BLaER1 treated with 17β-estradiol and CSF1 and Interleukin-3, amounts not matched to agents 10 nM and 100 nM (cell line): ENCODE measurements around the gene PTPRH.
A peak's percentile ranks its signal among the peaks of the same experiment; 100 is the strongest.

Experiments used
- H3K27ac ChIP-seq, 11 experiments: shearing (Covaris generic); formaldehyde crosslinking; 2 replicates each; pipeline ENCODE4 v1.8.1; 2022
- H3K27me3 ChIP-seq, 11 experiments: shearing (Covaris generic); formaldehyde crosslinking; 2 replicates each; pipeline ENCODE4 v1.8.1; 2022
- H3K36me3 ChIP-seq, 11 experiments: shearing (Covaris generic); formaldehyde crosslinking; 2 replicates each; pipeline ENCODE4 v1.8.1; 2022
- H3K4me1 ChIP-seq, 10 experiments: shearing (Covaris generic); formaldehyde crosslinking; 2 replicates each; pipeline ENCODE4 v1.8.1; 2022
- H3K4me2 ChIP-seq, 11 experiments: shearing (Covaris generic); formaldehyde crosslinking; 2 replicates each; pipeline ENCODE4 v1.8.1; 2022
- H3K4me3 ChIP-seq, 10 experiments: shearing (Covaris generic); formaldehyde crosslinking; 2 replicates each; pipeline ENCODE4 v1.8.1; 2022
- H3K9ac ChIP-seq, 11 experiments: shearing (Covaris generic); formaldehyde crosslinking; 2 replicates each; pipeline ENCODE4 v1.8.1; 2022
- H3K9me3 ChIP-seq, 11 experiments: shearing (Covaris generic); formaldehyde crosslinking; replicated peaks in 1 of 11; 2 replicates each; pipeline ENCODE4 v1.8.1; 2022
- H4K20me1 ChIP-seq, 11 experiments: shearing (Covaris generic); formaldehyde crosslinking; 2 replicates each; pipeline ENCODE4 v1.8.1; 2022
- Cebpa-rat ChIP-seq, 11 experiments: shearing (Covaris generic); IDR thresholded peaks; 2 replicates each; pipeline ENCODE4 v1.8.1; 2022

PTPRH gene

GRCh38 chr19:55247621-55248099 lies 38.4 kb upstream of the PTPRH start:
- peak overlapping the region; percentile 57 to 100 (median 99) for H3K4me2 ChIP-seq
- H3K4me1 ChIP-seq = peaks cover 58 to 63% (median 60%) of the 10 kb centered on the region in 10 experiments
- H3K36me3 ChIP-seq = peaks cover 52 to 93% (median 81%) of the 10 kb centered on the region in 11 experiments
- no peak for TF ChIP-seq Cebpa-rat (IDR thresholded peaks at IDR 0.05)
- H3K9me3 ChIP-seq = no peaks in the 10 kb centered on the region
- H3K27me3 ChIP-seq = no peaks in the 10 kb centered on the region
- H4K20me1 ChIP-seq = peaks cover 96 to 100% (median 100%) of the 10 kb centered on the region in 11 experiments
- no peak overlapping the region for H3K4me3 ChIP-seq
- peak overlapping the region in 9 of 11 experiments; percentile 7 to 77 (median 34); a peak in 11 of 22 replicates for H3K27ac ChIP-seq
- H3K9ac ChIP-seq = peak overlapping the region in 10 of 11 experiments; percentile 5 to 54 (median 42); a peak in 14 of 22 replicates

GRCh38 chr19:55246462-55247451 lies 37.5 kb upstream of the PTPRH start:
- Histone ChIP-seq H3K4me1 (peaks cover 49 to 54% (median 51%) of the 10 kb centered on the region in 10 experiments), H3K27me3 (no peaks in the 10 kb centered on the region), H3K27ac (peak overlapping the region in 7 of 11 experiments; percentile 30 to 77 (median 43); a peak in 9 of 22 replicates), H3K4me2 (peak overlapping the region; percentile 57 to 100 (median 99); a peak in 19 of 22 replicates), H3K36me3 (peaks cover 61 to 97% (median 88%) of the 10 kb centered on the region in 11 experiments), H3K4me3 (no peak overlapping the region), H4K20me1 (peaks cover 96 to 100% (median 100%) of the 10 kb centered on the region in 11 experiments), H3K9me3 (no peaks in the 10 kb centered on the region), H3K9ac (peak overlapping the region in 5 of 11 experiments; percentile 19 to 54 (median 29); a peak in 7 of 22 replicates)
- no peak for TF ChIP-seq Cebpa-rat (IDR thresholded peaks at IDR 0.05)

GRCh38 chr19:55245236-55245904 lies 36.1 kb upstream of the PTPRH start:
- no peaks in the 10 kb centered on the region for H3K27me3 ChIP-seq
- H4K20me1 ChIP-seq = peaks cover 88 to 98% (median 96%) of the 10 kb centered on the region in 11 experiments
- H3K4me1 ChIP-seq = peaks cover 35 to 40% (median 37%) of the 10 kb centered on the region in 10 experiments
- H3K9ac ChIP-seq = no peak overlapping the region; a peak in 1 of 22 replicates
- H3K27ac ChIP-seq = no peak overlapping the region
- TF ChIP-seq Cebpa-rat (IDR thresholded peaks at IDR 0.05) = no peak
- no peaks in the 10 kb centered on the region for H3K9me3 ChIP-seq
- no peak overlapping the region for H3K4me2 ChIP-seq
- H3K36me3 ChIP-seq = peaks cover 73 to 99% (median 96%) of the 10 kb centered on the region in 11 experiments
- H3K4me3 ChIP-seq = no peak overlapping the region

- Histone ChIP-seq H3K4me3 (no peak overlapping the region), H3K27ac (no peak overlapping the region), H3K36me3 (peaks cover 79 to 99% (median 97%) of the 10 kb centered on the region in 11 experiments), H3K4me2 (no peak overlapping the region), H3K4me1 (peaks cover 23 to 27% (median 24%) of the 10 kb centered on the region in 10 experiments), H3K9me3 (no peaks in the 10 kb centered on the region), H4K20me1 (peaks cover 78 to 98% (median 96%) of the 10 kb centered on the region in 11 experiments), H3K27me3 (no peaks in the 10 kb centered on the region), H3K9ac (no peak overlapping the region)
- TF ChIP-seq Cebpa-rat (IDR thresholded peaks at IDR 0.05) = no peak
Observed at GRCh38 chr19:55244004-55244680, 34.8 kb upstream of the PTPRH start.

GRCh38 chr19:55242517-55242916 lies 33.2 kb upstream of the PTPRH start:
- peaks cover 6 to 11% (median 8%) of the 10 kb centered on the region in 10 experiments for H3K4me1 ChIP-seq
- H3K36me3 ChIP-seq = peaks cover 96 to 99% (median 98%) of the 10 kb centered on the region in 11 experiments
- H4K20me1 ChIP-seq = peaks cover 64 to 98% (median 95%) of the 10 kb centered on the region in 11 experiments
- 0 out of 22 replicates have a peak overlapping the region, but pooled peaks of 1 of the 11 experiments have one; percentile 9 for H3K9ac ChIP-seq
- H3K27me3 ChIP-seq = no peaks in the 10 kb centered on the region
- no peak for TF ChIP-seq Cebpa-rat (IDR thresholded peaks at IDR 0.05)
- no peak overlapping the region for H3K4me2 ChIP-seq
- H3K4me3 ChIP-seq = no peak overlapping the region
- no peaks in the 10 kb centered on the region for H3K9me3 ChIP-seq
- no peak overlapping the region for H3K27ac ChIP-seq

GRCh38 chr19:55241935-55242464 lies 32.7 kb upstream of the PTPRH start:
- H3K4me1 ChIP-seq = peaks cover 1 to 6% (median 3%) of the 10 kb centered on the region in 10 experiments; a peak in 16 of 20 replicates
- no peak overlapping the region for H3K4me3 ChIP-seq
- peaks cover 97 to 99% (median 98%) of the 10 kb centered on the region in 11 experiments for H3K36me3 ChIP-seq
- H3K4me2 ChIP-seq = no peak overlapping the region
- H3K27ac ChIP-seq = no peak overlapping the region
- no peaks in the 10 kb centered on the region for H3K9me3 ChIP-seq
- TF ChIP-seq Cebpa-rat (IDR thresholded peaks at IDR 0.05) = no peak
- H3K27me3 ChIP-seq = no peaks in the 10 kb centered on the region
- H3K9ac ChIP-seq = 0 out of 22 replicates have a peak overlapping the region, but pooled peaks of 1 of the 11 experiments have one; percentile 9
- H4K20me1 ChIP-seq = peaks cover 63 to 98% (median 95%) of the 10 kb centered on the region in 11 experiments

- no peak overlapping the region for H3K9ac ChIP-seq
- no peak overlapping the region for H3K4me3 ChIP-seq
- H3K9me3 ChIP-seq = no peaks in the 10 kb centered on the region
- no peak for TF ChIP-seq Cebpa-rat (IDR thresholded peaks at IDR 0.05)
- H3K4me1 ChIP-seq = no peaks in the 10 kb centered on the region
- H3K36me3 ChIP-seq = peaks cover 97 to 99% (median 98%) of the 10 kb centered on the region in 11 experiments
- no peak overlapping the region for H3K4me2 ChIP-seq
- no peak overlapping the region for H3K27ac ChIP-seq
- H4K20me1 ChIP-seq = peaks cover 63 to 98% (median 95%) of the 10 kb centered on the region in 11 experiments; a peak in 21 of 22 replicates
- H3K27me3 ChIP-seq = no peaks in the 10 kb centered on the region
Observed at GRCh38 chr19:55241143-55241934, 32.0 kb upstream of the PTPRH start.
